GM19025 (cell line): ENCODE data around the gene ADAMTS15.

Source experiments
- ATAC-seq: cut with Tn5 transposase; IDR thresholded peaks from one replicate; pipeline ENCODE4 v1.9.1; 2021; ENCODE audit warnings: mild to moderate bottlenecking, low read depth, moderate library complexity; ENCODE audit not compliant: unreplicated experiment

ADAMTS15 gene

DNA sequence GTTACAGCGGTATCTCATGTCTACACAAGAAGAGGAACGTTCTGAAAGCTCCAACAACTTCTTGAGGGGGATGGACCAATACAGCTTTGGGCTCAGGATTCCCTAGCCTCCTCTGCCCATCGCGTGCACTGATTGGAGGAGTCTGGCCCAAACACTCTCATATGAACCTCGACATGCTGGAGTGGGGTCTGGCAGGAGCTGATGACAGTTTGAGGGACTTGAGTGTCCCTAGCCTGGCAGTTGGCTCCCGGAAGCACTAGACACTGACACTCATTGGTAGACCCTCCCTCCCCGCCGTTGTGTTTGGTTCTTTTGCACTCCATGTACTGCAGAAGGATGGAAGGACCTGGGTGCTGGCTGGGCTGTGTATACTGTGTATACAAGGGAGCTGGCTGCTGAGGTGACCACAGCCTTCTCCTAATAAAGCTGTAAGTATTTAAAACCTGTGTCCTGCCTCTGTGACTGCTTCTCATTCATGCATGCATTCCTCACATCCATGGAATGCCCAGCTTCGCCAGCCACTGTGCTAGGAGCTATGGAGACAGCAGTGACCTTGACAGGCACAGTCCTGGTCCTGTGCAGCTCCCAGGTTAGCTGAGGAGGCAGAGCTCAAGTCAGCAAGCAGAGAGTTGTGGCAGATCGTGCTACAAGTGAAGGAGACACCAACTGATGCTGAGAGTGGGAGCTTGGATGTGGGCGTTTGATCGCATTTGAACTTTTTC, 27.9 kb downstream of the ADAMTS15 start:
- ATAC-seq, result no peak

DNA sequence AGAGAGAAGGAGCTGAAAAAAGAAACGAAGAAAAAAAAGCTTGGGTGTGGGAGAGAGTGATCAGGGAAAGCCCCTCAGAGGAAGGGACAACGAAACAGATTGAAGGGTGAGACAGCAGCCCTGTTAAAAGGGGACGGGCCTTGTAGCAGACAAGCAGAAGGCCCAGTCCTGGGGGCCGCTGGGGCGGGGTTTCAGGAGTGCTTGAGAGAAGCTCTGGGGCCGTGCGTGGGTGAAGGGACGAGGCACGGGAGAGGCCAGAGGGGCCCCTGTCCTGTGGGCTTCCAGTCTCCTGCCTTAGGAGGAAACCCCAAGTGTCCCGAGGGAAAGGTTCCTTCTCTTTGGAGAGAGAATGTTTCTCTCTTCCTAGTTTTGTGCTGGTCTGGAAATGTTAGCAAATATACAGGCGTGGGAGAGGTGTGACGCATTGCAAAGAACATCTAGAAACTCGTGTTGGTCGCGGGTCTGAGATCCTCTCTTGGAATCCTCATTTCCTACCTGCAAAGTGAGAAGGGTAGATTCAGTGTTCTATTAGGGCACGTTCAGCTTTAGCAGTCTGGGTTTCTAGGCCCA, 28.6 kb downstream of the ADAMTS15 start:
- no peak for ATAC-seq

DNA sequence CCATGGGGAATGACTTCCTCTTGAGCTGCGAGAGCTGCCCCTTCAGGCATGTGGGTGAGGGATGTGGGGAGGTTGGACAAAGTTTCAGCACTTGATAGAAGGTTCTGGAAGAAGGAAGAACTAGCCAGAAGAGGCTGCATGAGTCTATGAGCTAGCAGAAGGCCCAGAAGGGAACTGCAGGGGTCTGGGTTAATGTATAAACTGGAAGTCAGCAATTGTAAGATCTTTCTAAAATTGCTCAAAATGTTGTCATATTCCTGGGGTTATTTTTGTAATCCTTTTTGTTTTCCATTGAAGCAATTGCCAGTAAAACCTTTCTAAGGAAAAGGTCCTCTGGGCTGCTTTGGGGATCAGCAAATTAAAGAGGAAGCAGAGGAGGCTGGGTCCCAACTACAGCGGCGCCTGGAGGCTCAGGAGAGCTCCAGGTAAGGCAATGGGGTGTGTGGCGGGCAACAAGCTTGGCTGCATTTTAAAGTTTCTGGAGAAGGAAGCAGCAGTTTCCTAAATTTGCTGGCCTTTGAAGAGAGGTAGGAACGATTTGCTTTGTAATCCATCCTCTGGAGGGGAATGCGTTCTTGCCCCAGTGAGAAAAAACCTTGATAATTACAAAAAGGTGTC, 29.2 kb downstream of the ADAMTS15 start:
- ATAC-seq, result no peak

DNA sequence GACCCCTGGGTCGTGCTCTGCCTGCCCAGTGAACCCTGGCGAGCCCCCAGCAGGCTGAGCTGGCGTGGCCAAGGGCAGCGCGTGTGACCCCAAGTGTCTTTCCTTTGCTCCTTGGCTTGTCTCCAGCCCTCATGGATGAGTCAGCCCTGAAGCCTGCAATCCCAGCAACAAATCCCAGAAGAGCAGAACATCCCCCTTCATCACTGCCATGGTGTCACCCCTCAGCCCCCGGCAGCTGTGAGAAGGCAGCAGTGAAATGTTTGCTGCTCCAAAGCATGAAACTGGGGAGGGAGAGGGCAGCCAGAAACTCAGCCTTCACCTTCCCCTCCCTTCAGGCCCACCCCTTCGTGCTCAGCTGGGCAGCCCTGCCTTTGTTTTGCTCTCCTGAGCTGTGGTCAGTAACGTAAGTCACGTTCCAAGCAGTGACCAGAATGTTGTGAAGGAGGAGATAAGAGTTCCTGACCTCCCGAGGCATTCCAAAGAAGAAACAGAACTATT, 29.8 kb downstream of the ADAMTS15 start:
- ATAC-seq, result no peak

DNA sequence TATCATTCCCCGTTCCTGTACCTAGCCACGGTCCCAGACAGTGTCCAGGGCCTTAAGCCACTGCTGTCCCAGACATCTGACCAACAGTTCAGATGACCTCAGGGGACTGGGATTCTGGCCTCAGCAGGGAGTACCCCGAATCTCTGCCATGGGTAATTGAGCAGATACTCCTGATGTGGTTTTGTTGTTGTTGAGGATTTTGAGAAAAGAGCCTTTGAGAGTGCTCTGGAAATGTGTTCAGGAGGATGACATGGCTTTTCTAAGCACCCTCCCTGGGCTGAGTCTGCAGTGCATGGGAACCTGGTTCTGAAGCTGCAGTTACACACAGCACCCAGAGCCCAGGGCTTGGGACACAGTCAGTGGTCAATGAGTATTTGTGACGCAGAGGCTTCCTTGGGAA, 30.4 kb downstream of the ADAMTS15 start:
- no peak for ATAC-seq

DNA sequence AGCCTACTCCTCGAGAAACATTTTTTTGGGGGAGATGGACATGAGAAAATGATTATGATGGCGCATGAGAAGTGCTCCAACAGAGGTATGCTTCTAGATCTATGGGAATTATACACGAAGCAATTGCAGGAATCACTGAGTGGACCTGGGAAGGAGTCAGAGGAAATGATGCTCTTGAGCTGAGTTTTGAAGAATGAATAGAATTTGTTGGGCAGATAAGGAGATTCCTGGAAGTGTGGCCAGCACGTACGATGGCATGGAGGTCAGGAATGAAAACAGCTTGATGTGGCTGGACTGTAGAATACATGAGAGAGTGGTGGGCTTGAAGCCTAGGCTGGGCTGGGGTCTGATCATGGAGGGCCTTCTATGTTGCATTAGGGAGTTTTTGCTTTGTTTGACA, 31.7 kb downstream of the ADAMTS15 start:
- no peak for ATAC-seq

DNA sequence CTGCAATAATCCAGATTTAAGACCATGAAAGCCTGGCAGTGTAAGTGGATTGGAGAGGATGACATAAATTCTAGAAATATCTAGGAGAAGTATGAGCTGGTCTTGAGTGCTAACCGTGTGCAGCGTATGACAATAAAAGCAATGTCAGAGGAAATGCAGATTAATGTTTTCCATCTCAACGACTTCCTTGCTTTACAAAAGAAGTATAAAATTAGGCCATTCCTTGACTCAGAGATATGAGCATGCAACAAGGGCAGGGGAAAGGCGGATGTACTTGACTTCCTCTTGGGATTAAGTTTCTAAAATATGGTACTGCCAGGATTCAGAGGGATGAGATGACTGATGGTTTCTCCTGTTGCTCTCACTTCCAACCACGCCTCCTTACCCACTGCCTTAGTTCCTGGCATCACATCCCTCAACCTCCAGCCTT, 32.3 kb downstream of the ADAMTS15 start:
- no peak for ATAC-seq

DNA sequence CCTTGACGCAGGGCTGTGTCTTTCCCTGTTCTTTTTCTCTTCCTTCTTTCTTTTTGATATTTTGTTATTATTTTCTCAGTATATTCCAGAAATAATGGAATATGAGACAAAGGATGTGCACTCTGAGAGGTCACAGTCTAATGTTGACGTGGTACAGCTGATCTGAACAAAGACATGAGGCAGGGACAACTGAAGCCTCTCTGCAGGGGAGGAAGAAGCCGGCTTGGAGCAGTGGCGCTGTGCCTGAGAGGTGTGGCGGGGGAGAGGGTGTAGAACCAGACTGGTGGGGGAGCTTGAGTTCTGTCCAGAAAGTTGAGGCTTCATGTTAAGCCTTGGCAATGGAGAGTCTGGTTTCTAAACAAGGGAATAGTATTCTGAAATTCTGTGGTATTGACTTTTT, 34.7 kb downstream of the ADAMTS15 start:
- ATAC-seq, result no peak

DNA sequence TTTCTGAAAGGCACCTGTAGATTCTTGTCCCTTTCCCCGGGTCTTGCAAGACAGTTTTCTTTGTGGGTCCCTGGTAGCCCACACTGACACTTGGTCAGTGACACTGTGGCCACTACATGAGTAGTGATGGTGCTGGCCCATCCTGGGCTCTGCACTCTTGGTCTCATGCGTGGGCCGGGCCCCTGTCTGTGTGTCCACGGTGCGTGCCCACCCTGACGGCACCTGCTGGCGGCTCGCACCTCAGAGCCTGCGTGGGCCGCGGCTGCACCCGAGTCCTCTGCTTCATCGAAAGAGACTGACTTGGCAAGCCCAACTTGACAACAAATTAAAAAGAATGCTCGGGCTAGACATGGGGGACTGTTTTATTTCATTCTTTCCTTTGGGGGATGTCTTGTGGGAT, 37.5 kb downstream of the ADAMTS15 start:
- no peak for ATAC-seq

DNA sequence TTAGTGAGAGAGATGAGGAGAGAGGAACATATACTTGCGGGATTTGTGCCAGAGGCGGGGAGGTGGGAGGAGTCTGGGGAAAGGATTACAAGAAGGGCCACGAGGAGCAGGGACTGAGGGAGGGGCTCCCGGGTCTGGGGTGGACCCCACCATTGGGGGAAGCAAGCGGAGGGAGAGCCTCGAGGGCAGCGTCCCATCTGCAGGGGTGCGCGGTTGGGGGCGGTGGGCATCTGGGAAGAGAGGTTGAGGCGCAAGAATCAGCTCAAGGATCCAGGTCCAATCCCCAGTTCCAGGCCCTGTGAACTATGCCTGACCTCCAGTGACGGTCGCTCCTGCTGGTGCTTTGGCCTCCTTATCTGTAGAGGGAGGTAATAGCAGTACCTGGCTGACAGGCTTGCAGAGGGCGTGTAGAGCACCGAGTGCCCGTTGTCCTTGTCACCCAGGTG, 38.0 kb downstream of the ADAMTS15 start:
- ATAC-seq, result no peak

DNA sequence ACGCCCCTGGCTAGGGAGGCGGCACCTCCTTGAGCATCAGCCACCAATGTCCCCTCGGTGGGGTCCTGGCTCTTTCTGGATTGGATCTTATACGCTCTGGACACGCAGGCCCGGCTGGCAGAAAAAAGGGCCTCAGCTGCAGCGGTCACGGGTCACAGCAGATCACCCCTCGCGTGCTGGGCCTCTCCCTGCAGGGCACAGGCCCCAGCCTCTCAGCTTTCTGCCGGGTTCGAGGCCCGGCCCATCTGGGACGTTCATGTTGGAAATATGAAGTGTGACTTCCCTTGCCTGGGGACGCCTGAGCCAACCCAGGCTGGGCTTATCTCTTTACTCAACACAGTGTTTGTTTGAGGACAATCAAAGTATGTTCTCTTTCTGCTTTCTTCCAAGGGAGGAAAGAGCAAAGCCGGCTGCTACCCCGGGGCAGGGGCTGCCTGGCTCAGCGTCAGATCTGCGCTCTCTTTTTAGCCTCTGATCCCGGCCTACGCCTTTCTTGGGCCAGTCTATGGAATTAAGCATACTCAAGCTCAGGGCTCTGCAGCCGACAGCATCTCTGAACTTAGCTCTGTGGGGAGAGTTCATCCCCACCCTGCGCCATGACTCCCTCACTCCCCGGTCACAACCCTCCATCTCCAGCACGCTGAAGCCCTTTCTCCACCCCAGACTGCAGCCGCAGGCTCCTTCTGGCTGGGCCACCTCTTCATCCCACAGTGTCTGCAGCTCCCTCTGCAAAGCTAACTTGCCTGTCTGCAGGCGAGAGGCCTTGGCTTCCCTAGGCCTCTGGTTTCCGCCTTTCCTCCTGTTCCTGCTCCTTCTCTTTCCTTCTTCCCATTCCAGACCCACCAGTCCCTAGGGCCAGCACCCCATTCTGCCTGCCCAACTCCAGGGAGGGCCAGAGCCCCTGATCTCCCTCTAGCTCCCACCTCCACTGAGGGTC, 38.8 kb downstream of the ADAMTS15 start:
- ATAC-seq, result no peak

DNA sequence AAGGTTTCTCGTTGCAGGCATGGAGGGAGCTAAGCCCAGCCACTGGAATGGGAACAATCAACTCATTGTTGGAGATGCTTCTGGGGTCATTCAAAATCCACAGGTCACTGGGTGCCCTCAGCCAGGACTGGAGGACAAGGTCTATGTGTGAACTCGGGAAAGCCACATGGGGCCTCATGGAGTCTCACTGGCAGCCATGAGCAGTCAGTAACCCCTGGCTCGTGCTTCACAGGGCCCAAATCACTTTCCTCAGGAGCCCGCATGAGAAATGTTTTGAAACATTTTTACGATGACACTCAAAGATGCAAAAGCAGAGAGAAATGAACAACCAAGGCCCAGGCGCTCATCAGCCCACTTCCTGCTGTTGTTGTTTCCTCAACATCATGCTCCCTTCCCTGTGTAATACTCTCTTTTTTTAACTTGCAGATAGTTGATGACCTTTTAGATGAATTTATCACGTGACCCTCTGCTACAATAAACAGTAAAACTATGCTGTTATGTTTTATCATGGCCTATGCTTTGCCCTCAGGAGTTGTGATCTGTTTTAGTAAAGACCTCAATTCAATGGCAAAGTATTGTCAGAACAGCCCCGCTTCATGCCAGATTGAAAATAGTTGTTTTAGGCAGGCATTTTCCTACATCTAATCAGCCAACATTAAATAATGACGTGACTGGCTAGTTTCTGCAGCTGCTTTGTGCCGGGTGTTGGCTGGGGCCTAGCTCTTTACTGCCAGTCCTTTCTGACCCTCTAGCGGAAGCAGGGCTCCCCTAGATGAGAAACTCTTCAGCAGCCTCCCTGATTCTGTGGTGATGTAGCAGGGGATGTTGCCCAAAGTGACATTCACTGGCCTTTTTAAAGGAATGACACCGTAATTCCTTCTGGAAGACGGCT, 39.7 kb downstream of the ADAMTS15 start:
- ATAC-seq, result no peak

DNA sequence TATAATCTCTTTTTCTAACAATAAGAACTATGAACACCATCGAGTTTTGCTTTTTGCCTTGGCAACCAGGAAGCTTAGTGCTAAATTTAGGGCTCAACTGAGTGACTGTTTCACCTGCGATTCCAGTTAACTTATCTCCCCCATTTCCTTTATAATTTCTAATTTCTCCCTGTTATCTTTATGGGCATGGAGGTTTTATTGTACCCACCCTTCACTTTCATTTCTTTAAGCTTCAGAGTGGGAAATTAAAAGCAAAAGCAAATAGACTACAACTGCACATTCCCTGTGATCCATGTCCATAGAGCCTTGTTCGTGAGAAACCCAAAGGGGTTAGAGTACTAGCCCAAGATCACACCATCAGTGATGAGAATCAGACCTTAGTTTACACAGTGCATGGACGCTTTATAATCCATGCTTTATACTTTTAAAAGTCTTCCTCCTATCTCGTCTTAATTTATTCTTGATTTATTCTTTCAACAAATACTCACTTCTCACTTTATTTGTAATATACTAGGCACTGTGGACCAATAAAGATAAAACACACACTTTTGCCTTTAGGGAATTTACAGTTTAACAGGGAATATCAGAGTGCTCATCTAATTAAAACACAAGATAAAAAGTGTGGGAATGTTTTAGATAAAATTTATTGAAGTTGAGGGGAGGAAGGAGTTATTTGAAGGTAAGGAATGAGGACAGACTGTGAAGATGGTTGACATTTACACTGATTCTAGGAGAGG, 40.6 kb downstream of the ADAMTS15 start:
- ATAC-seq, result no peak

DNA sequence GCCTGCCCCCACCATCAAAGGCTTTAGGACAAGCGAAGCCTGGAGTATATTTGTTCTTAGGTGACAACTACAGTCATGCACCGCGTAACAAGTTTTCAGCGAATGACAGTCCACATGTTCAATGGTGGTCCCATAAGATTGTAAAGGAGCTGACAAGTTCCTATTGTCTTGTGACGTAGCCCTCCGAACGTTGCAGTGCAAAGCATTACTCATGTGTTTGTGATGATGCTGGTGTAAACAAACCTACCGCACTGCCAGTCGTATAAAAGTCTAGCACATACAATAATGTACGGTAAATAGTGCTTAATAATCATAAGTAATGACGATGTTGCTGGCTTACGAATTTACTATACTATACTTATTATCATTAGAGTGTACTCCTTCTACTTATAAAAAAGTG, 41.3 kb downstream of the ADAMTS15 start:
- ATAC-seq, result no peak

DNA sequence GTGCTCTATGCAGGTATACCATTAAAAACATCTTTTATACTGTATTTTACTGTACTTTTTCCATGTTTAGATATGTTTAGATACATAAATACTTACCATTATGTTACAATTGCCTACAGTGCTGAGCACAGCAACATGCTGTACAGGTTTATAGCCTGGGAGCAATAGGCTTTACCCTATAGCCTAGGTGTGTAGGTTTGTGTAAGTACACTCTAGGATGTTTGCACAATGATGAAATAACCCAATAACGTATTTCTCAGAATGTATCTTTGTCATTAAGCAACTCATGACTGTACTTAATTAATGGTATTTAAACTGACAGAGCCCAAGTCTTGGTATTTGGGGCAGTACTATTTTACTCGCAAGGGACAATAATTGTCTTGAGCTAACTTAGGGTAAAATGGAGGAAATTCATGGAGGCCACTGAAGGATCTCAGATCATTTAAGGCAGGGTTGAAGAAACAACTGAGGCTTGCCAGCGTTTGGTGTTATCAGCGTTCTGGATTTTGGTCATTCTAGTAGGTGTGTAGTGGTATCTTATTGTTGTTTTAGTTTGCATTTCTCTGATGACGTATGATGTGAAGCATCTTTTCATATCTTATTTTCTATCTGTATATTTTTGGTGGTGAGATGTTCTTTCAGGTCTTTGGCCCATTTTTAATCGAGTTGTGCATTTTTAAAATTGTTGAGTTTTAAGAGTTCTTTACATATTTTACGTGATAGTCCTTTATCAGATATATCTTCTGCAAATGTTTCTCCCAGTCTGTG, 42.4 kb downstream of the ADAMTS15 start:
- no peak for ATAC-seq

DNA sequence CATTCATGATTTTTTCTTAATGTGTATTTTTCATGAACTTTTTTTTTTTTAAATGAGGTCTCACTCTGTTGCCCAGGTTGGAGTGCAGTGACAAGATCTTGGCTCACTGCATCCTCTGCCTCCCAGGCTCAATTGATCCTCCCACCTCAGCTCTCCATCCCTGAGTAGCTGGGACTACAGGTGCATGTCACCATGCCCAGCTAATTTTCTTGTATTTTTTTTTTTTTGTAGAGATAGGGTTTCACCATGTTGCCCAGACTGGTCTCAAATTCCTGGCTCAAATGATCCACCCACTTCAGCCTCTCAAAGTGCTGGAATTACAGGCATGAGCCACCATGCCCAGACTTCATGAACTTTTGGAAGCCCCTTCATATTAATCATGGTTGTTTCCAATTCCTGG, 49.7 kb downstream of the ADAMTS15 start:
- ATAC-seq, result no peak

DNA sequence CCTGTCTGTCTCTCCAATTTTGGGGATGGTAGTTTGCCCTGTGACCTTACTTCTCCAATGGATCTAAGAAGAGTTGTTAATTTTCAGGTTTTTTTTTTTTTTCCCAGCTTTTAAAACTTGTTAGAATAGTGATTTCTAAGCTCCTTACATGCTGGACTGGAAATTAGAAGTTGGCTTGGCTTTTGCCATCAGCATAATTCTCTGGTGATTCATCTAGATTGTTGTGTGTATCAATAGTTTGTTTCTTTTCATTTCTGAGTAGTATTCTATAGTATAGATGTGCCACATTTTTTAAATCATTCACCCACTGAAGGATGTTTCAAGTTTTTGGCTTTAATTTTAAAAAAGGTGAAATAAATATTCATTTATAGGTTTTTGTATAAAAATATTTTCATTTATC, 51.4 kb downstream of the ADAMTS15 start:
- no peak for ATAC-seq

DNA sequence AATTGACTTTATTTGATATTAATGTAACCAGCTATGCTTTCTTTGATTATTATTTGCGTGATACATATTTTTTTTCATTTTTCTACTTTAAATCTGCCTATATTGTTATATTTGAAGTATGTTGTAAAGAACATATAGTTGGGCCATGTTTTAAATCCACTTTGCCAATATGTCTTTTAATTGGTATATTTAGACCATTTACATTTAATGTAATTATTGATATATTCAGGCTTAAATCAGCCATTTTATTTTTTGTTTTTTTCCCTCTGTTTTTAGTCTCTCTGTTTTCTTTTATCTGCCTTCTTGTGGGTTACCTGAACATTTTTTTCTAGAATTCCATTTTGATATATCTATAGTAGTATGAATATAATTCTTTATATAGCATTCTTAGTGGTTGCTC, 55.9 kb downstream of the ADAMTS15 start:
- no peak for ATAC-seq
